ENCODE data around the gene RYR3. TPM values are rescaled to one million over a fixed set of nuclear protein-coding genes. Genes with fewer than 3 reads are reported as not detected.
"Not testable (repeated sequence)": the region's sequence is repeated elsewhere in the genome, so short reads cannot be mapped to it uniquely, and the experiment has no call there.

RYR3 gene
- total RNA-seq, 1 donor from 2014 or later: 2.2 TPM

- DNase-seq (ENCODE audit: extremely low spot score, unreplicated experiment): no peak
- no peak for TF ChIP-seq CTCF (conservative IDR thresholded peaks at IDR 0.05)
- no peaks in the 10 kb centered on the region for H3K36me3 Mint-ChIP-seq
- no peaks in the 10 kb centered on the region for H3K4me1 Mint-ChIP-seq (ENCODE audit: unreplicated experiment)
- H3K27ac Mint-ChIP-seq: no peak overlapping the region
- no peaks in the 10 kb centered on the region for H3K9me3 Mint-ChIP-seq
- peaks cover 10% of the 10 kb centered on the region for H3K27me3 Mint-ChIP-seq
- no peak overlapping the region for H3K4me3 Mint-ChIP-seq
These were observed 251.2 kb downstream of the RYR3 start for GRCh38 chr15:33561967-33562366.

GRCh38 chr15:33565094-33565493 is 254.3 kb downstream of the RYR3 start:
- H3K27me3 Mint-ChIP-seq: peaks cover 10% of the 10 kb centered on the region
- H3K9me3 Mint-ChIP-seq: no peaks in the 10 kb centered on the region
- H3K4me3 Mint-ChIP-seq: no peak overlapping the region
- no peak for TF ChIP-seq CTCF (conservative IDR thresholded peaks at IDR 0.05)
- no peaks in the 10 kb centered on the region for H3K4me1 Mint-ChIP-seq (ENCODE audit: unreplicated experiment)
- H3K27ac Mint-ChIP-seq: no peak overlapping the region
- no peak for DNase-seq (ENCODE audit: extremely low spot score, unreplicated experiment)
- H3K36me3 Mint-ChIP-seq: no peaks in the 10 kb centered on the region

- DNase-seq (ENCODE audit: extremely low spot score, unreplicated experiment): no peak
- Mint-ChIP-seq H3K4me3 (no peak overlapping the region), H3K36me3 (no peaks in the 10 kb centered on the region), H3K27ac (no peak overlapping the region), H3K27me3 (peaks cover 7% of the 10 kb centered on the region), H3K4me1 (ENCODE audit: unreplicated experiment) (no peaks in the 10 kb centered on the region), H3K9me3 (no peaks in the 10 kb centered on the region)
- TF ChIP-seq CTCF (conservative IDR thresholded peaks at IDR 0.05): no peak
These were observed 256.9 kb downstream of the RYR3 start for GRCh38 chr15:33567652-33568051.

- no peaks in the 10 kb centered on the region for H3K9me3 Mint-ChIP-seq
- no peak for TF ChIP-seq CTCF (conservative IDR thresholded peaks at IDR 0.05)
- H3K27me3 Mint-ChIP-seq: peaks cover 4% of the 10 kb centered on the region
- no peak for DNase-seq (ENCODE audit: extremely low spot score, unreplicated experiment)
- no peak overlapping the region for H3K27ac Mint-ChIP-seq
- H3K36me3 Mint-ChIP-seq: no peaks in the 10 kb centered on the region
- H3K4me1 Mint-ChIP-seq (ENCODE audit: unreplicated experiment): no peaks in the 10 kb centered on the region
- H3K4me3 Mint-ChIP-seq: no peak overlapping the region
These were observed 258.3 kb downstream of the RYR3 start for GRCh38 chr15:33569036-33569435.

- not testable (repeated sequence) for H3K27ac Mint-ChIP-seq; DNase-seq (ENCODE audit: extremely low spot score, unreplicated experiment); H3K27me3 Mint-ChIP-seq; H3K4me3 Mint-ChIP-seq; H3K9me3 Mint-ChIP-seq; H3K36me3 Mint-ChIP-seq; H3K4me1 Mint-ChIP-seq (ENCODE audit: unreplicated experiment)
These were observed 267.1 kb downstream of the RYR3 start for GRCh38 chr15:33577911-33578310.

- H3K27me3 Mint-ChIP-seq: peaks cover 3% of the 10 kb centered on the region
- H3K9me3 Mint-ChIP-seq: no peaks in the 10 kb centered on the region
- no peaks in the 10 kb centered on the region for H3K4me1 Mint-ChIP-seq (ENCODE audit: unreplicated experiment)
- H3K27ac Mint-ChIP-seq: no peak overlapping the region
- H3K4me3 Mint-ChIP-seq: no peak overlapping the region
- no peak for TF ChIP-seq CTCF (conservative IDR thresholded peaks at IDR 0.05)
- H3K36me3 Mint-ChIP-seq: no peaks in the 10 kb centered on the region
- DNase-seq (ENCODE audit: extremely low spot score, unreplicated experiment): no peak
These were observed 269.8 kb downstream of the RYR3 start for GRCh38 chr15:33580526-33580925.

Measured in type B pancreatic cell (in vitro differentiated cells).